Upper lobe of left lung (tissue), 6 donors: ENCODE measurements around the gene SYF2. TPM values are rescaled to one million over a fixed set of nuclear protein-coding genes. Genes with fewer than 3 reads are reported as not detected.
A peak's percentile ranks its signal among the peaks of the same experiment; 100 is the strongest.
"Not testable (repeated sequence)": the region's sequence is repeated elsewhere in the genome, so short reads cannot be mapped to it uniquely, and the experiment has no call there.

ENCODE experiments used
- ATAC-seq, 2 donors: fragments of 200-7000 bp; cut with Tn5 transposase; one replicate each; pipeline ENCODE4 v1.9.1; 2022; ENCODE audit warnings: mild to moderate bottlenecking in 2 of 2, moderate library complexity in 2 of 2; ENCODE audit not compliant: low FRiP score in 2 of 2
- DNase-seq, 2 donors: peaks; one replicate each; pipeline ENCODE4 v3.0.0-alpha.2; 2019 to 2020
- H3K27ac ChIP-seq, 4 donors: fragments of 200-600 bp; sonication (generic); one replicate each; pipeline ENCODE4 v1.5.1; 2016 to 2019
- H3K27me3 ChIP-seq, 4 donors: fragments of 200-600 bp; sonication (generic); one replicate each; pipeline ENCODE4 v1.5.1; 2017 to 2019
- H3K36me3 ChIP-seq, 4 donors: fragments of 200-600 bp; sonication (generic); one replicate each; pipeline ENCODE4 v1.5.1; 2016 to 2019
- H3K4me1 ChIP-seq, 4 donors: fragments of 200-600 bp; sonication (generic); one replicate each; pipeline ENCODE4 v1.5.1; 2018 to 2019
- H3K4me3 ChIP-seq, 4 donors: fragments of 200-600 bp; sonication (generic); one replicate each; pipeline ENCODE4 v1.5.1; 2017 to 2019; ENCODE audit warnings: mild to moderate bottlenecking in 2 of 4, moderate library complexity in 1 of 4
- H3K9me3 ChIP-seq, 4 donors: fragments of 200-600 bp; sonication (generic); one replicate each; pipeline ENCODE4 v1.5.1; 2018 to 2019
- EP300 ChIP-seq, 4 donors: sonication (generic); formaldehyde crosslinking; IDR thresholded peaks; one replicate each; pipeline ENCODE4 v1.5.1; 2017; ENCODE audit warnings: antibody characterized with exemption in 4 of 4, control low read depth in 2 of 4
- POLR2A ChIP-seq, 4 donors: fragments of 450-650 bp; IDR thresholded peaks; one replicate each; pipeline ENCODE4 v1.5.1; 2016 to 2017; ENCODE audit warnings: antibody characterized with exemption in 4 of 4, mild to moderate bottlenecking in 2 of 4
- POLR2AphosphoS5 ChIP-seq, 2 donors: sonication (generic); formaldehyde crosslinking; IDR thresholded peaks; one replicate each; pipeline ENCODE4 v1.5.1; 2017; ENCODE audit warnings: antibody characterized with exemption in 2 of 2
- WGBS, 2 donors: methylation state at CpG; one replicate each; pipeline ENCODE4 v1.1.5; 2017 to 2018; 5-methylcytosine and 5-hydroxymethylcytosine counted together
- total RNA-seq, 6 donors: library from RNA; depleted of rRNA in 4 of 6; stranded (reverse); fragments of >200 nt in 4 of 6; gene quantifications; one replicate each; pipeline versions ENCODE4 v1.1.0 to v1.2.1, GENCODE V29; 2016 to 2021
- TF ChIP-seq, protein P1 (sequence below), 6 experiments: fragments of 450-650 bp in 4 of 6; fragments of 200-600 bp in 2 of 6; sonication (generic) in 2 of 6; IDR thresholded peaks; one replicate each; pipeline ENCODE4 v1.5.1; 2016 to 2019; ENCODE audit warnings: antibody characterized with exemption in 6 of 6
- donor health status: DM: no; HTN: no; CAD: no; lungs with moderate emphysema.
- donor health status: DM: no; HTN: yes; CAD: no; lungs with severe emphysema.

SYF2 gene
- total RNA-seq, 6 donors from 2014 or later = 21.9 to 66.5 (median 39.5) TPM

DNA sequence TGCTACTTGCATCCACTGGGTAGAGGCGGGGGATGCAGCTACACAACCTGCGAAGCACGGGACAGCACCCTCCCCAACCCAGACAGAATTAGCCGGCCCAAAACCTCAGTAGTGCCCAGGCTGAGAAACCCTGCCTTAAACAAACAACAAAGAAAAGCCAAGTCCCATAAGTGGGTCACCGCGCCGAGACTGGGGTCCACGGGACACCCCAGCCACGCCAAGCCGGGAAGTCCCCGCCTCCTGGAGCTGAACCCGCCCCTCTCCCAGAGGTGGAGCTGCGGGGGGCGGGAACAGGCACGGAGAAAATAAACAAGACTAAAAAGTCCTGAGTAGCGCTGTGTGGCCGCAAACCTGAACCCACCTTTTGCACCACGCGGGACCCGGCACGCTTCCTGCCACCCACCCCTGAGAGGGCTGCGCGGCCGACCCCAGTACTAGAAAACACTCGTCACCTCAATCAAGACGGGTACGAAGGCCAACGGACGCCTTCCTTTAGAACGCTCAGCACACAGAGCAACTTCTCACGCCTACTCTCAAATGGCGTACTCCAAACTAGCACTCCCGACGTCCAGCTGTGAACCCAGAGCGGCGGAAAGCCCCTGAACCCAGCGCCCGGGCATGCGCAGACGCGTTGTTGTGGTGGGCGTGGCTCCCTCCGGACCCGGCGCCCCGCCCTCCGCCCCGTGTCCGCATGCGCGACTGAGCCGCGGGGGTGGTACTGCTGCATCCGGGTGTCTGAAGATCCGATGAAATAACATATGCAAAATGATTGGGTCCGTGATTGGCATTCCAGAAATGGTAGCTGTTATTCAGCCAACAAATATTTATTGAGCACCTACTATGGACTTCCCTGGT lies 35.2 kb upstream of the SYF2 start:
- not testable (repeated sequence) for H3K9me3 ChIP-seq, H3K4me1 ChIP-seq, H3K36me3 ChIP-seq, H3K27me3 ChIP-seq
- DNase-seq (peak; percentile 87 to 96), ATAC-seq (peak; percentile 97 to 99)
- TF ChIP-seq POLR2AphosphoS5 (IDR thresholded peaks at IDR 0.05) = peak in 1 of 2 donors; percentile 71
- TF ChIP-seq POLR2A (IDR thresholded peaks at IDR 0.05) = peak in 2 of 4 donors; percentile 65 to 66
- H3K4me3 ChIP-seq = peak overlapping the region; percentile 38 to 62 (median 57)
- WGBS, 2 donors = 0% methylated on average over 9 to 13 of the region's 56 CpGs
- peak overlapping the region; percentile 69 to 93 (median 88) for H3K27ac ChIP-seq

DNA sequence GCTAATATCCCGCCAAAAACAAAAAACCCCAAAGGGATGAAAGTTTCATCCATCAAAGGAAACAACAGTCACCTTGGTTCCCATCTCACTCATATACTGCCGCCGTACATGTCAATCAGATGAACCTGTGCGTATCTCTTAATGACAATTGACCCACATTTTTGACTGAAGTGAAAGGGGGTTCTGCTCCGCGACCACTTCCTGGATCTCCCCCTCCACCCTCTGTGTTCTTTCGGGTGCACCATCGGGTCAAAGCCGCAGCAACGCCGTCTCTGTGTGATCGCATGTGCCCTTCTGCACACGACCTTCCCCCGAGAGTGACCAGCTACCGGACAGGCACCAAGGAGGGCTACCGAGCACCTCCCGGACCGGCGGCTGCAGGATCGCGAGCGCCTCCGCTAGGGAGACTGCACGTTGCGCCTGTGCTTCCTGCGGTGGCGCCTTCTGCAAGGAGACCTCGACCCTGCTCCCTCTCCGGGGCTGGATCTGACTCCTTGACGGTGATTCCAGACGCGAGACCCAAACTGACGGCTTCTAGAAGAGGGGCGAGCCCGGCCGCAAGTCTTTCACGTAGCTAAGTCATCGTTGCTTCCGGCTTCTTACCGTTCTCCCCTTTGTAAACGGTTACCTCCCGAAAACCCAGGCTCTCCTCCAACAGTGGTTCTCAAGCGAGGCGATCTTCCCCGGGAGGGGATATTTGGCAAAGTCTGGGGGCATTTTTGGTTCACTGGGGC lies 34.4 kb upstream of the SYF2 start:
- not testable (repeated sequence) for H3K9me3 ChIP-seq, H3K27me3 ChIP-seq, H3K4me1 ChIP-seq, H3K36me3 ChIP-seq
- DNase-seq (peak; percentile 42 to 67), ATAC-seq (peak; percentile 79 to 81)
- Histone ChIP-seq H3K27ac (peak overlapping the region in 3 of 4 donors; percentile 85 to 93 (median 91)), H3K4me3 (peak overlapping the region in 3 of 4 donors; percentile 53 to 62 (median 61))
- 0 to 1% methylated on average over 9 to 12 of the region's 45 CpGs for WGBS, 2 donors

DNA sequence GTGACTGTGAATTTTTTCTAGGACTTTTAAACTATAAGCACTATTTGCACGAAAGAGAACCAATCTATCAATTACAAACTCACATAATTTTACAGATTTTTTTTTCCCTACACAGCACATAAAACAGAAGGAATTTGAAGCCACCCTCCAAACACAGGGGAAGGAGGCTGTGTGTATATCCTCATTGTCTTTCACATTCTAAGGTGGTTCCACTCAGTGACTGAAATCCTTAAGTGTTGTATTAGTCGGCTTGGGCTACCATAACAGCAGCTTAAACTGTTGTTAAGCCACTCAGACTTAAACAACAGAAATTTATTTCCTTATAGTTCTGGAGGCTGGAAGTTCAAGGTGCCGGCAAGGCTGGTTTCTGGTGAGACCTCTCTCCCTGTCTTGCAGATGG lies 28.0 kb upstream of the SYF2 start:
- DNase-seq, ATAC-seq, H3K4me3 ChIP-seq, H3K36me3 ChIP-seq, H3K9me3 ChIP-seq, H3K27me3 ChIP-seq: not testable (repeated sequence)
- 67 to 80% methylated on average over 3 of the region's 3 CpGs for WGBS, 2 donors
- peak overlapping the region in 1 of 4 donors; percentile 38 for H3K27ac ChIP-seq
- H3K4me1 ChIP-seq = peaks cover 0 to 10% (median 4%) of the 10 kb centered on the region in 4 donors

- not testable (repeated sequence) for DNase-seq, H3K27me3 ChIP-seq, H3K9me3 ChIP-seq, H3K4me3 ChIP-seq, ATAC-seq, H3K36me3 ChIP-seq
- Histone ChIP-seq H3K4me1 (peaks cover 0 to 10% (median 4%) of the 10 kb centered on the region in 4 donors), H3K27ac (peak overlapping the region in 1 of 4 donors; percentile 38)
- WGBS, 2 donors = 20 to 34% methylated on average over 3 to 7 of the region's 7 CpGs
Observed at GRCh38 chr1:25259813-25260212, 27.5 kb upstream of the SYF2 start.

GRCh38 chr1:25257196-25257595 lies 24.9 kb upstream of the SYF2 start:
- TF ChIP-seq, protein P1, sequence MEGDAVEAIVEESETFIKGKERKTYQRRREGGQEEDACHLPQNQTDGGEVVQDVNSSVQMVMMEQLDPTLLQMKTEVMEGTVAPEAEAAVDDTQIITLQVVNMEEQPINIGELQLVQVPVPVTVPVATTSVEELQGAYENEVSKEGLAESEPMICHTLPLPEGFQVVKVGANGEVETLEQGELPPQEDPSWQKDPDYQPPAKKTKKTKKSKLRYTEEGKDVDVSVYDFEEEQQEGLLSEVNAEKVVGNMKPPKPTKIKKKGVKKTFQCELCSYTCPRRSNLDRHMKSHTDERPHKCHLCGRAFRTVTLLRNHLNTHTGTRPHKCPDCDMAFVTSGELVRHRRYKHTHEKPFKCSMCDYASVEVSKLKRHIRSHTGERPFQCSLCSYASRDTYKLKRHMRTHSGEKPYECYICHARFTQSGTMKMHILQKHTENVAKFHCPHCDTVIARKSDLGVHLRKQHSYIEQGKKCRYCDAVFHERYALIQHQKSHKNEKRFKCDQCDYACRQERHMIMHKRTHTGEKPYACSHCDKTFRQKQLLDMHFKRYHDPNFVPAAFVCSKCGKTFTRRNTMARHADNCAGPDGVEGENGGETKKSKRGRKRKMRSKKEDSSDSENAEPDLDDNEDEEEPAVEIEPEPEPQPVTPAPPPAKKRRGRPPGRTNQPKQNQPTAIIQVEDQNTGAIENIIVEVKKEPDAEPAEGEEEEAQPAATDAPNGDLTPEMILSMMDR (IDR thresholded peaks at IDR 0.05) = no peak
- TF ChIP-seq EP300 (IDR thresholded peaks at IDR 0.05) (no peak), POLR2AphosphoS5 (IDR thresholded peaks at IDR 0.05) (no peak), POLR2A (IDR thresholded peaks at IDR 0.05) (no peak)
- Histone ChIP-seq H3K27me3 (no peaks in the 10 kb centered on the region), H3K9me3 (no peaks in the 10 kb centered on the region), H3K36me3 (no peaks in the 10 kb centered on the region), H3K27ac (no peak overlapping the region), H3K4me3 (no peak overlapping the region), H3K4me1 (peaks cover 0 to 10% (median 6%) of the 10 kb centered on the region in 4 donors)
- DNase-seq (no peak), ATAC-seq (no peak)
- 51 to 71% methylated on average over 1 of the region's 1 CpG for WGBS, 2 donors

DNA sequence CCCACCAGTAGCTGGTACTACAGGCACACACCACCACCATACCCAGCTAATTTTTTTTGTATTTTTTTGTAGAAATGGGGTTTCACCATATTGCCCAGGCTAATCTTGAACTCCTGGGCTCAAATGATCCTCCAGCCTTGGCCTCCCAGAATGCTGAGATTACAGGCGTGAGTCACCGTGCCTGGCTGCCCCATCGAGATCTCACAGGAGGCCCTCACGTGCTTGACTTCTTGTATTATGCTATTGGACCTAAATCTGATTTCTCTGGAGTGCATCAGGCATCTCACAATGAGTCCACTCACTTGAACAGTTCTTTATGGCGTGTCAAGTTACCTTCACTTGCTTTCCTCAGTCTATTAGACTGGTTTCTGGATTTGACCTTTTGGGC lies 24.3 kb upstream of the SYF2 start:
- Histone ChIP-seq H3K9me3 (no peaks in the 10 kb centered on the region), H3K4me3 (no peak overlapping the region), H3K36me3 (no peaks in the 10 kb centered on the region), H3K4me1 (peaks cover 0 to 10% (median 6%) of the 10 kb centered on the region in 4 donors), H3K27ac (no peak overlapping the region), H3K27me3 (no peaks in the 10 kb centered on the region)
- TF ChIP-seq, protein P1 (IDR thresholded peaks at IDR 0.05) = no peak
- TF ChIP-seq POLR2AphosphoS5 (IDR thresholded peaks at IDR 0.05) = no peak
- TF ChIP-seq EP300 (IDR thresholded peaks at IDR 0.05) = no peak
- no peak for TF ChIP-seq POLR2A (IDR thresholded peaks at IDR 0.05)
- DNase-seq (no peak), ATAC-seq (no peak)
- 88 to 96% methylated on average over 5 of the region's 5 CpGs for WGBS, 2 donors
